ENCODE data around the gene CTNNA3.

Gene CTNNA3

GRCh38 chr10:66538908-66539307 is 1157.1 kb downstream of the CTNNA3 start:
- no peak for TF ChIP-seq CTCF (IDR thresholded peaks at IDR 0.05)
- Histone ChIP-seq H3K36me3 (ENCODE audit: control insufficient read depth, insufficient read depth, low read length) (no peaks in the 10 kb centered on the region), H3K79me2 (no peaks in the 10 kb centered on the region), H3K9ac (no peak overlapping the region), H3K4me3 (ENCODE audit: low read depth, low read length) (no peak overlapping the region), H3K4me2 (ENCODE audit: low read length) (no peak overlapping the region), H3K4me1 (no peaks in the 10 kb centered on the region), H3K27me3 (ENCODE audit: control insufficient read depth, insufficient read depth, low read length) (no peaks in the 10 kb centered on the region), H2AFZ (no peak overlapping the region), H3K9me3 (ENCODE audit: control insufficient read depth, low read length) (no peaks in the 10 kb centered on the region), H3K27ac (no peak overlapping the region)

GRCh38 chr10:66538371-66538770 is 1157.6 kb downstream of the CTNNA3 start:
- no peaks in the 10 kb centered on the region for H3K79me2 ChIP-seq
- H3K9ac ChIP-seq: no peak overlapping the region
- no peaks in the 10 kb centered on the region for H3K36me3 ChIP-seq (ENCODE audit: control insufficient read depth, insufficient read depth, low read length)
- H3K4me2 ChIP-seq (ENCODE audit: low read length): peak overlapping the region; percentile 39
- no peaks in the 10 kb centered on the region for H3K27me3 ChIP-seq (ENCODE audit: control insufficient read depth, insufficient read depth, low read length)
- no peaks in the 10 kb centered on the region for H3K9me3 ChIP-seq (ENCODE audit: control insufficient read depth, low read length)
- H3K4me3 ChIP-seq (ENCODE audit: low read depth, low read length): no peak overlapping the region
- TF ChIP-seq CTCF (IDR thresholded peaks at IDR 0.05): no peak
- H2AFZ ChIP-seq: no peak overlapping the region
- H3K4me1 ChIP-seq: no peaks in the 10 kb centered on the region
- no peak overlapping the region for H3K27ac ChIP-seq

- H3K9ac ChIP-seq: no peak overlapping the region
- H3K27me3 ChIP-seq (ENCODE audit: control insufficient read depth, insufficient read depth, low read length): no peaks in the 10 kb centered on the region
- no peaks in the 10 kb centered on the region for H3K4me1 ChIP-seq
- no peak overlapping the region for H3K4me3 ChIP-seq (ENCODE audit: low read depth, low read length)
- H3K36me3 ChIP-seq (ENCODE audit: control insufficient read depth, insufficient read depth, low read length): no peaks in the 10 kb centered on the region
- H3K4me2 ChIP-seq (ENCODE audit: low read length): no peak overlapping the region
- no peaks in the 10 kb centered on the region for H3K79me2 ChIP-seq
- no peak overlapping the region for H3K27ac ChIP-seq
- TF ChIP-seq CTCF (IDR thresholded peaks at IDR 0.05): no peak
- no peaks in the 10 kb centered on the region for H3K9me3 ChIP-seq (ENCODE audit: control insufficient read depth, low read length)
- no peak overlapping the region for H2AFZ ChIP-seq
These were observed 1158.8 kb downstream of the CTNNA3 start for GRCh38 chr10:66537186-66537585.

- Histone ChIP-seq H2AFZ (no peak overlapping the region), H3K4me2 (ENCODE audit: low read length) (no peak overlapping the region), H3K9me3 (ENCODE audit: control insufficient read depth, low read length) (no peaks in the 10 kb centered on the region), H3K4me1 (no peaks in the 10 kb centered on the region), H3K27ac (no peak overlapping the region), H3K36me3 (ENCODE audit: control insufficient read depth, insufficient read depth, low read length) (no peaks in the 10 kb centered on the region), H3K9ac (no peak overlapping the region), H3K79me2 (no peaks in the 10 kb centered on the region), H3K4me3 (ENCODE audit: low read depth, low read length) (no peak overlapping the region), H3K27me3 (ENCODE audit: control insufficient read depth, insufficient read depth, low read length) (no peaks in the 10 kb centered on the region)
- TF ChIP-seq CTCF (IDR thresholded peaks at IDR 0.05): no peak
These were observed 1160.6 kb downstream of the CTNNA3 start for GRCh38 chr10:66535439-66535838.

GRCh38 chr10:66534866-66535265 is 1161.1 kb downstream of the CTNNA3 start:
- no peak overlapping the region for H3K9ac ChIP-seq
- H2AFZ ChIP-seq: no peak overlapping the region
- no peak overlapping the region for H3K4me2 ChIP-seq (ENCODE audit: low read length)
- no peak overlapping the region for H3K27ac ChIP-seq
- no peaks in the 10 kb centered on the region for H3K4me1 ChIP-seq
- no peak overlapping the region for H3K4me3 ChIP-seq (ENCODE audit: low read depth, low read length)
- no peaks in the 10 kb centered on the region for H3K27me3 ChIP-seq (ENCODE audit: control insufficient read depth, insufficient read depth, low read length)
- TF ChIP-seq CTCF (IDR thresholded peaks at IDR 0.05): no peak
- no peaks in the 10 kb centered on the region for H3K9me3 ChIP-seq (ENCODE audit: control insufficient read depth, low read length)
- H3K36me3 ChIP-seq (ENCODE audit: control insufficient read depth, insufficient read depth, low read length): no peaks in the 10 kb centered on the region
- no peaks in the 10 kb centered on the region for H3K79me2 ChIP-seq

Data from parathyroid adenoma (tissue), 2 donors.